Ovary (tissue), 3 donors: ENCODE measurements around the gene NAPB.

Experiments
- CTCF ChIP-seq, 3 donors: fragments of 450-650 bp in 2 of 3; fragments of 200-600 bp in 1 of 3; IDR thresholded peaks; one replicate each; pipeline versions ENCODE4 v1.5.1 to v1.8.0; 2016 to 2022; ENCODE audit warnings: antibody characterized with exemption in 3 of 3, mild to moderate bottlenecking in 1 of 3
- EP300 ChIP-seq: sonication (generic); formaldehyde crosslinking; IDR thresholded peaks from one replicate; pipeline ENCODE4 v1.6.1; 2017; ENCODE audit warnings: antibody characterized with exemption
- POLR2A ChIP-seq: fragments of 450-650 bp; IDR thresholded peaks from one replicate; pipeline ENCODE4 v1.6.1; 2017; ENCODE audit warnings: antibody characterized with exemption, mild to moderate bottlenecking, moderate library complexity
- donor health status: DM: no; HTN: no; CAD: no.

GRCh38 chr20:23436681-23437080 lies 15.4 kb upstream of the NAPB start:
- TF ChIP-seq CTCF (IDR thresholded peaks at IDR 0.05) (no peak), POLR2A (no peak), EP300 (no peak)
